ENCODE results near the gene GPS1.
A peak's percentile ranks its signal among the peaks of the same experiment; 100 is the strongest.
"Not testable (repeated sequence)": the region's sequence is repeated elsewhere in the genome, so short reads cannot be mapped to it uniquely, and the experiment has no call there.

Gene GPS1

GRCh38 chr17:82028966-82029365 is 22.7 kb upstream of the GPS1 start:
- no peak for DNase-seq

GRCh38 chr17:82029391-82029790 is 22.3 kb upstream of the GPS1 start:
- DNase-seq: no peak

GRCh38 chr17:82029990-82030469 is 21.7 kb upstream of the GPS1 start:
- DNase-seq: no peak

GRCh38 chr17:82030470-82031302 is 21.0 kb upstream of the GPS1 start:
- DNase-seq: peak; percentile 76

GRCh38 chr17:82031303-82031884 is 20.3 kb upstream of the GPS1 start, which contains the start of gene RAC3:
RAC3 (plus strand) TSS chr17:82031678; CDS start chr17:82031762, 84 bp downstream.
- peak; percentile 16 for DNase-seq

- DNase-seq: no peak
Measured at GRCh38 chr17:82031885-82032627, 19.6 kb upstream of the GPS1 start.

- DNase-seq: no peak
Measured at GRCh38 chr17:82033359-82034085, 18.2 kb upstream of the GPS1 start.

- no peak for DNase-seq
Measured at GRCh38 chr17:82034371-82035011, 17.2 kb upstream of the GPS1 start.

- no peak for DNase-seq
Measured at GRCh38 chr17:82035488-82035887, 16.2 kb upstream of the GPS1 start.

GRCh38 chr17:82035956-82036633 is 15.6 kb upstream of the GPS1 start:
- no peak for DNase-seq

GRCh38 chr17:82036634-82037091 is 15.0 kb upstream of the GPS1 start:
- DNase-seq: no peak

GRCh38 chr17:82037092-82037888 is 14.4 kb upstream of the GPS1 start, which contains the start of gene DCXR:
DCXR (minus strand) TSS chr17:82037697; CDS start chr17:82037682, 15 bp downstream.
- DNase-seq: peak; percentile 96

- no peak for DNase-seq
Measured at GRCh38 chr17:82037889-82038195, 13.9 kb upstream of the GPS1 start.

- not testable (repeated sequence) for DNase-seq
Measured at GRCh38 chr17:82038796-82039409, 12.8 kb upstream of the GPS1 start.

- DNase-seq: no peak
Measured at GRCh38 chr17:82039695-82040299, 11.9 kb upstream of the GPS1 start.

- peak; percentile 26 for DNase-seq
Measured at GRCh38 chr17:82041144-82041814, 10.4 kb upstream of the GPS1 start.

- DNase-seq: no peak
Measured at GRCh38 chr17:82042649-82043048, 9.0 kb upstream of the GPS1 start.

- DNase-seq: no peak
Measured at GRCh38 chr17:82043507-82043906, 8.2 kb upstream of the GPS1 start.

GRCh38 chr17:82045936-82046484 is 5.7 kb upstream of the GPS1 start:
- no peak for DNase-seq
